ENCODE results near the gene GRM8.
"Not testable (repeated sequence)": the region's sequence is repeated elsewhere in the genome, so short reads cannot be mapped to it uniquely, and the experiment has no call there.

GRM8 gene

GRCh38 chr7:126908564-126908963 is 344.2 kb downstream of the GRM8 start:
- DNase-seq (ENCODE audit: low read depth), result not testable (repeated sequence)

- DNase-seq (ENCODE audit: low read depth), result not testable (repeated sequence)
Measured at GRCh38 chr7:126907657-126908056, 345.1 kb downstream of the GRM8 start.

- not testable (repeated sequence) for DNase-seq (ENCODE audit: low read depth)
Measured at GRCh38 chr7:126905255-126905654, 347.5 kb downstream of the GRM8 start.

GRCh38 chr7:126901041-126901765 is 351.5 kb downstream of the GRM8 start:
- not testable (repeated sequence) for DNase-seq (ENCODE audit: low read depth)

- not testable (repeated sequence) for DNase-seq (ENCODE audit: low read depth)
Measured at GRCh38 chr7:126887980-126888379, 364.8 kb downstream of the GRM8 start.

- DNase-seq (ENCODE audit: low read depth), result not testable (repeated sequence)
Measured at GRCh38 chr7:126887560-126887959, 365.2 kb downstream of the GRM8 start.

GRCh38 chr7:126882730-126883129 is 370.0 kb downstream of the GRM8 start:
- DNase-seq (ENCODE audit: low read depth), result not testable (repeated sequence)

- not testable (repeated sequence) for DNase-seq (ENCODE audit: low read depth)
Measured at GRCh38 chr7:126881908-126882307, 370.8 kb downstream of the GRM8 start.

GRCh38 chr7:126881315-126881714 is 371.4 kb downstream of the GRM8 start:
- DNase-seq (ENCODE audit: low read depth), result no peak

- not testable (repeated sequence) for DNase-seq (ENCODE audit: low read depth)
Measured at GRCh38 chr7:126876536-126876935, 376.2 kb downstream of the GRM8 start.

- DNase-seq (ENCODE audit: low read depth), result no peak
Measured at GRCh38 chr7:126856691-126857291, 395.9 kb downstream of the GRM8 start.

GRCh38 chr7:126845331-126845730 is 407.4 kb downstream of the GRM8 start:
- DNase-seq (ENCODE audit: low read depth), result no peak

- no peak for DNase-seq (ENCODE audit: low read depth)
Measured at GRCh38 chr7:126843883-126844282, 408.9 kb downstream of the GRM8 start.

GRCh38 chr7:126843336-126843735 is 409.4 kb downstream of the GRM8 start:
- no peak for DNase-seq (ENCODE audit: low read depth)

- DNase-seq (ENCODE audit: low read depth), result no peak
Measured at GRCh38 chr7:126842451-126842850, 410.3 kb downstream of the GRM8 start.

- DNase-seq (ENCODE audit: low read depth), result no peak
Measured at GRCh38 chr7:126840869-126841268, 411.9 kb downstream of the GRM8 start.

GRCh38 chr7:126839624-126840023 is 413.1 kb downstream of the GRM8 start:
- no peak for DNase-seq (ENCODE audit: low read depth)

- no peak for DNase-seq (ENCODE audit: low read depth)
Measured at GRCh38 chr7:126838194-126838593, 414.5 kb downstream of the GRM8 start.

- not testable (repeated sequence) for DNase-seq (ENCODE audit: low read depth)
Measured at GRCh38 chr7:126831241-126831640, 421.5 kb downstream of the GRM8 start.

GRCh38 chr7:126820925-126821324 is 431.8 kb downstream of the GRM8 start:
- no peak for DNase-seq (ENCODE audit: low read depth)

GRCh38 chr7:126819197-126819484 is 433.6 kb downstream of the GRM8 start:
- DNase-seq (ENCODE audit: low read depth), result no peak

- DNase-seq (ENCODE audit: low read depth), result no peak
Measured at GRCh38 chr7:126818393-126819196, 434.1 kb downstream of the GRM8 start.

GRCh38 chr7:126809188-126809587 is 443.6 kb downstream of the GRM8 start:
- no peak for DNase-seq (ENCODE audit: low read depth)
